Epithelial cell of proximal tubule (primary cell): ENCODE data around the gene CD69. TPM values are rescaled to one million over a fixed set of nuclear protein-coding genes. Genes with fewer than 3 reads are reported as not detected.

Experiments used
- DNase-seq: peaks from one replicate; pipeline ENCODE4 v3.0.0-alpha.2; 2011; ENCODE audit warnings: low read depth
- H3K4me3 ChIP-seq: 2 replicates; pipeline ENCODE4 v1.5.1; 2011; ENCODE audit warnings: low read depth, mild to moderate bottlenecking, low read length
- CTCF ChIP-seq: conservative IDR thresholded peaks from 2 replicates; pipeline ENCODE4 v1.5.1; 2012; ENCODE audit warnings: low read depth, mild to moderate bottlenecking, low read length
- total RNA-seq: library from RNA; depleted of rRNA; stranded (reverse); fragments of >200 nt; gene quantifications from 2 replicates; pipeline ENCODE4 v1.2.3, GENCODE V29; 2015

CD69 gene
- total RNA-seq, 1 donor from 2014 or later, result 0.12 TPM

GRCh38 chr12:9760120-9760519, 581 bp downstream of the CD69 start:
- no peak for DNase-seq
- no peak for TF ChIP-seq CTCF
- H3K4me3 ChIP-seq, result no peak overlapping the region

- H3K4me3 ChIP-seq, result no peak overlapping the region
- no peak for TF ChIP-seq CTCF
- no peak for DNase-seq
Observed at GRCh38 chr12:9759694-9760093, 1.0 kb downstream of the CD69 start.

- no peak for DNase-seq
- no peak for TF ChIP-seq CTCF
- H3K4me3 ChIP-seq, result no peak overlapping the region
Observed at GRCh38 chr12:9758119-9758518, 2.6 kb downstream of the CD69 start.

GRCh38 chr12:9757433-9758025, 3.2 kb downstream of the CD69 start:
- H3K4me3 ChIP-seq, result no peak overlapping the region
- DNase-seq, result no peak
- no peak for TF ChIP-seq CTCF

GRCh38 chr12:9756706-9757105, 4.0 kb downstream of the CD69 start:
- no peak for TF ChIP-seq CTCF
- no peak overlapping the region for H3K4me3 ChIP-seq
- no peak for DNase-seq

- no peak overlapping the region for H3K4me3 ChIP-seq
- no peak for TF ChIP-seq CTCF
- DNase-seq, result no peak
Observed at GRCh38 chr12:9756170-9756569, 4.5 kb downstream of the CD69 start.

GRCh38 chr12:9755567-9755966, 5.1 kb downstream of the CD69 start:
- no peak for DNase-seq
- H3K4me3 ChIP-seq, result no peak overlapping the region
- TF ChIP-seq CTCF, result no peak
